Measurements from ENCODE around the gene TACR2.

TACR2 gene

DNA sequence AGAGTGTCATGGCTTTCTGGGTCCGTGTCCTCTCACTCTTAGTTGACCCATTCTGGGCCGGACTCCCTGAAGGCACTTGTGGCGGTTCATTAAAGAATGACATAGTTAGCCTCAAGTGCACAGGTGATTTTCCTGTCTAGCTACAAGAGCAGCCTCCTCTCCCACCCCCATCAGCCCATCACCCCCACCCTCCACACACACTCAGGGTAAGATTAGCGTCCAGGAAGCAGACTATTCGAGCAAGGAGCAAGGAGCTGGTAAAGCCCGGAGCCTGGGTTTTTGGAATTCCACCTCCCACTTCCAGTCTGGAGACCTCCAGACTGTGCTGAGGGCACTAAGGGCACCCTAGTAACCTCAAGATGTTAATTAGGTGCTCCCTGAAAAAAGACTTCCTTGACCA lies 39.5 kb downstream of the TACR2 start:
- no peak overlapping the region for H3K4me3 ChIP-seq (ENCODE audit: low read depth, low read length)
- no peak for DNase-seq (ENCODE audit: low read depth)
- TF ChIP-seq, protein P1, sequence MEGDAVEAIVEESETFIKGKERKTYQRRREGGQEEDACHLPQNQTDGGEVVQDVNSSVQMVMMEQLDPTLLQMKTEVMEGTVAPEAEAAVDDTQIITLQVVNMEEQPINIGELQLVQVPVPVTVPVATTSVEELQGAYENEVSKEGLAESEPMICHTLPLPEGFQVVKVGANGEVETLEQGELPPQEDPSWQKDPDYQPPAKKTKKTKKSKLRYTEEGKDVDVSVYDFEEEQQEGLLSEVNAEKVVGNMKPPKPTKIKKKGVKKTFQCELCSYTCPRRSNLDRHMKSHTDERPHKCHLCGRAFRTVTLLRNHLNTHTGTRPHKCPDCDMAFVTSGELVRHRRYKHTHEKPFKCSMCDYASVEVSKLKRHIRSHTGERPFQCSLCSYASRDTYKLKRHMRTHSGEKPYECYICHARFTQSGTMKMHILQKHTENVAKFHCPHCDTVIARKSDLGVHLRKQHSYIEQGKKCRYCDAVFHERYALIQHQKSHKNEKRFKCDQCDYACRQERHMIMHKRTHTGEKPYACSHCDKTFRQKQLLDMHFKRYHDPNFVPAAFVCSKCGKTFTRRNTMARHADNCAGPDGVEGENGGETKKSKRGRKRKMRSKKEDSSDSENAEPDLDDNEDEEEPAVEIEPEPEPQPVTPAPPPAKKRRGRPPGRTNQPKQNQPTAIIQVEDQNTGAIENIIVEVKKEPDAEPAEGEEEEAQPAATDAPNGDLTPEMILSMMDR (IDR thresholded peaks at IDR 0.05; ENCODE audit: control insufficient read depth, extremely low read depth, insufficient read depth): no peak

DNA sequence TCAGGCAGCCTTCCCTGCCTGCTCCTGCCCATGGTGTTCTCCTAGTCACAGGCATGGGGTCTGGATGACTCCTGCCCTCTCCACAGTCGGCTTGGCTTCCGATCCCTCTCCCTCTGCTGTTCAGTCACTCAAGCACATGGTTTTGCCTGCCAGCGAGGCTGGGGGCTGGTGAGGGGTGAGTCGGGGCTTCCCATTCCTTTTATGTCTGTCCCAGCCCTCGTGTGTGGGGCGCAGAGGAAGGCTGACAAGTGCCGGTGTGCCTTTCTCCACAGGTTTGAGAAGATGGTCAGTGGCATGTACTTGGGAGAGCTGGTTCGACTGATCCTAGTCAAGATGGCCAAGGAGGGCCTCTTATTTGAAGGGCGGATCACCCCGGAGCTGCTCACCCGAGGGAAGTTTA lies 40.1 kb downstream of the TACR2 start:
- H3K4me3 ChIP-seq (ENCODE audit: low read depth, low read length): no peak overlapping the region
- no peak for DNase-seq (ENCODE audit: low read depth)
- TF ChIP-seq, protein P1 (IDR thresholded peaks at IDR 0.05; ENCODE audit: control insufficient read depth, extremely low read depth, insufficient read depth): no peak

DNA sequence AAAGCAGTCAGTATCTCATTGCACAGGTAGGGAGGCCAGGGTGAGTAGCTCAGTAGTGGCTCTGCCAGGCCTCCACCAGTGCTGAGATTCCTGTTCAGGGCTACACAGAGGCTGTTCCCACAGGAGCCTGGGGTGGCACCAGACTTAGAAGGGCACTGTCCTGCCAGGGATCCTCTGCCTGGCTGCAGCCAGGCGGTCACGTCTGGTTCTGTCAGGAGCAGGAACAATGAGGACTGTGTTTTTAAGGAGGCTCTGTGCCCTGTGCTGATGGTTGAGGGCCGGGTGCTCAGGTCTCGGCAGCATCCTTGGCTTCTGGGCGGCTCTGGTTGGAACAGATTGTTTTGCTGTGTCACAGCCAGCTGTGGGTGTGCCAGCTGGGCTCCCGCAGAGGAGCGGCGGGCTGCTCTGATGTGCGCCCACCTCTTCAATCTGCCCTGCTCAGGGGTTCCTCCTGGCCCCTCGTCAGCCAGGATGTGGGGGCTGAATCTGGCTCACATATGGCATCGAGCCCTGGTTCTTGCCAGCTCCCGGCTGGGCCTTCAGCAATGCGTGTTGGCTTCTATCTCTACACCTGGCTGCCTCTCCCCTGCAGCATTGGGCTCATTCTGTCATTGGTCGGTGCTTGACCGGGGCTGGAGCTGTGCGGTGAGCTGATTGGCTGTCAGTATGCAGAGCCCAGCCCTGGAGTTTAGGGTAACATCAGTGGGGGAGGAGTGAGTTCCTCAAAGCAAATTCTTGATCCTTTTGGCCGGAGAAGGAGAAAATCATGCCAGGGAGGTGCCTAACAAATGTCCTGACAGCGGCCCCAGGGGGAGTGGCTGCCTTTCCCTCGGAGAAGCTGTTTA lies 41.2 kb downstream of the TACR2 start:
- TF ChIP-seq, protein P1 (IDR thresholded peaks at IDR 0.05; ENCODE audit: control insufficient read depth, extremely low read depth, insufficient read depth): no peak
- H3K4me3 ChIP-seq (ENCODE audit: low read depth, low read length): peak overlapping the region; percentile 32
- DNase-seq (ENCODE audit: low read depth): peak; percentile 95

DNA sequence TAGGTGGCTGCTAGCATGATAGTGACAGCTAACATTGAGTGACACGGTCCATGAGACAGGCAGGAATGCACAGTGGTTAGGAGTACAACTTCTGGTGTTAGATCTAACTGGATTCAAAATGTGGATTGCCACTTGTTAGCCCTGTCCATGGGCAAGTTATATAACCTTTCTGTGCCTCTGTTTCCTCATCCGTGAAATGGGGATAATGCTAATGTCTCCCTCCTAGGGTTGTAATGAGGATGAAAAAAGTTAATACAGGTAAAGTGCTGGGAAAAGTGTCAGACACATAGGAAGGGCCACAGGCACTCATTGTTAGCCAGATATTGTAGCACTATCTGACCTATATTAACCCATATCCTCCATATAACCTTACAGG lies 41.8 kb downstream of the TACR2 start:
- TF ChIP-seq, protein P1 (IDR thresholded peaks at IDR 0.05; ENCODE audit: control insufficient read depth, extremely low read depth, insufficient read depth): no peak
- H3K4me3 ChIP-seq (ENCODE audit: low read depth, low read length): no peak overlapping the region

DNA sequence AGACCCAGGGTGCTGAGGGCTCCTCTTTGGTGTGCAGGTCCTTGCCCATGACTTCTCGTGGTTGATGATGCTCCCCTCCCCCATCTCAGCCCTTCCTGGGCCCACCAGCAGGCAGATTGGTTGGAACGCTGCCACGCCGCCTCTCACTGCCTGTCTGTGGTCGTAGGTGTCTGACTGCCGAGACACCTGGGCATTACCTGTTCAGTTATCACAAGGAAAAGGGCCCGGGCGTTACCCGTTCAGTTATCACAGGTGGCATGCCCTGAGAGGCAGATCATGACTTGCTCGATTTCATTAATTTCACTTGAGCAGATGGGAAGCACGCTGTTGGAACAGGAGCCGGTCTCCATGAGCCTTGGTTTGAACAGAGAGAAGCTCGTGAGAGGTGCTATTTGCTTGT lies 42.5 kb downstream of the TACR2 start:
- no peak for DNase-seq (ENCODE audit: low read depth)
- TF ChIP-seq, protein P1 (IDR thresholded peaks at IDR 0.05; ENCODE audit: control insufficient read depth, extremely low read depth, insufficient read depth): no peak
- no peak overlapping the region for H3K4me3 ChIP-seq (ENCODE audit: low read depth, low read length)

More for the DNA sequence above, 41.8 kb downstream of the TACR2 start:
- no peak for DNase-seq (ENCODE audit: low read depth)

DNA sequence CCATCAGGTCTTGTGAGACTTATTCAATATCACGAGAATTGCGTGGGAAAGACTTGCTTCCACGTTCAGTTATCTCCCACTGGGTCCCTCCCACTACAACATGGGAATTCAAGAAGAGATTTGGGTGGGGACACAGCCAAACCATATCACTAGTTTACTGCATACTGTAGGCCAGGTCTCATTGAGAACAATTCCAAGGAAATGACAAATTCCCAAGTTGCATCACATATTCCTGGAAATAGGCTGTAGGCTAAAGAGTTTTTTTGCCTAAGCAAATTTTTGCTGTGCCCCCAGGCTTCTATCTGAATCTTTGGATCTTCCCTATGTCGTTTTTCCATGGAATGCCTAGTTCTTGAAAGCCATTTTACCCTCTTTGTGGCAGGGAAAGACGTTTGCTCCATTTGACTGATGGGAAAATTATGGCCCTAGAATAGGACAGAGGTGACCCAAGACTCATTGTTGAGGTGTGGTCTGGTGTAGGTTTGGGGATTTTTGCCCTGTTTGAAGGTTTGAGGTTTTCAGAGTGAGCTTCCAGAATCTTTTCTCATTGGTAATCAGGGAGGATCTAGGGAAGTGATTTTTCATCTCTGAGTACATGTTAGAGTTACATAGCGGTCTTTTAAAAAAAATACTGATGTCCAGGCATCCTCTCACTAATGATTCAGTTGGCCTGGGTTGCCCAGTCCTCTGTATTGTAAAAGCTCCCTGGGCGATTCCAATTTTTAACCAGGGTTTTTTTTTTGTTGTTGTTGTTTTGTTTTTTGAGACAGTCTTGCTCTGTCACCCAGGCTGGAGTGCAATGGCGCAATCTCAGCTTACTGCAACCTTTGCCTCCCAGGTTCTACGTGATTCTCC lies 44.4 kb downstream of the TACR2 start:
- TF ChIP-seq, protein P1 (IDR thresholded peaks at IDR 0.05; ENCODE audit: control insufficient read depth, extremely low read depth, insufficient read depth): no peak
- no peak overlapping the region for H3K4me3 ChIP-seq (ENCODE audit: low read depth, low read length)
- no peak for DNase-seq (ENCODE audit: low read depth)
